Vagina (tissue), 2 donors: ENCODE results near the gene CUL7. TPM values are rescaled to one million over a fixed set of nuclear protein-coding genes. Genes with fewer than 3 reads are reported as not detected.
A peak's percentile ranks its signal among the peaks of the same experiment; 100 is the strongest.

ENCODE experiments used
- DNase-seq, 2 donors: peaks; one replicate each; pipeline ENCODE4 v3.0.0-alpha.2; 2017; ENCODE audit errors: extremely low spot score in 2 of 2
- H3K27ac ChIP-seq: fragments of 200-600 bp; sonication (generic); one replicate; pipeline ENCODE4 v1.5.1; 2019
- H3K27me3 ChIP-seq: fragments of 200-600 bp; sonication (generic); one replicate; pipeline ENCODE4 v1.5.1; 2019
- H3K36me3 ChIP-seq, 2 donors: fragments of 200-600 bp; sonication (generic); one replicate each; pipeline ENCODE4 v1.5.1; 2017 to 2019
- H3K4me1 ChIP-seq: fragments of 200-600 bp; sonication (generic); one replicate; pipeline ENCODE4 v1.5.1; 2019
- H3K4me3 ChIP-seq, 2 donors: fragments of 200-600 bp; sonication (generic); 1 replicate in 1 of 2; 2 replicates in 1 of 2; pipeline ENCODE4 v1.5.1; 2016 to 2019
- H3K9me3 ChIP-seq: fragments of 200-600 bp; sonication (generic); one replicate; pipeline ENCODE4 v1.5.1; 2019
- CTCF ChIP-seq, 3 experiments: fragments of 450-650 bp in 2 of 3; fragments of 200-600 bp in 1 of 3; sonication (generic) in 1 of 3; IDR thresholded peaks; one replicate each; pipeline ENCODE4 v1.5.1; 2017 to 2019; ENCODE audit warnings: antibody characterized with exemption in 3 of 3, mild to moderate bottlenecking in 2 of 3, moderate library complexity in 2 of 3
- POLR2A ChIP-seq, 2 donors: fragments of 450-650 bp; IDR thresholded peaks; one replicate each; pipeline ENCODE4 v1.6.1; 2017; ENCODE audit warnings: antibody characterized with exemption in 2 of 2, mild to moderate bottlenecking in 2 of 2, moderate library complexity in 2 of 2
- POLR2AphosphoS5 ChIP-seq, 2 donors: sonication (generic); formaldehyde crosslinking; IDR thresholded peaks; one replicate each; pipeline ENCODE4 v1.9.0; 2017; ENCODE audit warnings: antibody characterized with exemption in 2 of 2, mild to moderate bottlenecking in 2 of 2, low read depth in 1 of 2; ENCODE audit not compliant: insufficient read depth in 1 of 2
- intact Hi-C: fragments of 100-400 bp; cut with DNase I; formaldehyde crosslinking; loops from one replicate; pipeline ENCODE4 v1.15.1; 2023
- total RNA-seq: library from RNA; depleted of rRNA; stranded (reverse); fragments of >200 nt; gene quantifications from one replicate; pipeline ENCODE4 v1.2.3, GENCODE V29; 2016

The CUL7 gene
- total RNA-seq, 1 donor from 2014 or later = 13.0 TPM

GRCh38 chr6:43054206-43054943 is 724 bp upstream of the CUL7 start:
- Histone ChIP-seq H3K4me1 (peaks cover 47% of the 10 kb centered on the region), H3K27me3 (no peaks in the 10 kb centered on the region), H3K4me3 (peak overlapping the region; percentile 62 to 71), H3K36me3 (peaks cover 0 to 12% of the 10 kb centered on the region in 2 donors), H3K27ac (peak overlapping the region; percentile 88), H3K9me3 (no peaks in the 10 kb centered on the region)
- TF ChIP-seq POLR2AphosphoS5 (IDR thresholded peaks at IDR 0.05; ENCODE audit: insufficient read depth in 1 of 2, low read depth in 1 of 2) (no peak), CTCF (IDR thresholded peaks at IDR 0.05) (no peak), POLR2A (IDR thresholded peaks at IDR 0.05) (no peak)
- intact Hi-C loops = loop anchor here (5.0 kb wide), 1 partner anchor 67 kb away; no protein-coding TSS in a partner anchor
- no peak for DNase-seq

- intact Hi-C loops = loop anchor here (5.0 kb wide), 1 partner anchor 66 kb away; no protein-coding TSS in a partner anchor
- H3K9me3 ChIP-seq = no peaks in the 10 kb centered on the region
These were observed 658 bp downstream of the CUL7 start for GRCh38 chr6:43052842-43053544.

GRCh38 chr6:43052225-43052841 is 1.3 kb downstream of the CUL7 start:
- Histone ChIP-seq H3K36me3 (peaks cover 0 to 30% of the 10 kb centered on the region in 2 donors), H3K4me3 (peak overlapping the region in 1 of 2 donors; percentile 71), H3K27me3 (no peaks in the 10 kb centered on the region), H3K9me3 (no peaks in the 10 kb centered on the region), H3K27ac (peak overlapping the region; percentile 88), H3K4me1 (peaks cover 35% of the 10 kb centered on the region)
- intact Hi-C loops = loop anchor here (5.0 kb wide), 1 partner anchor 65 kb away; no protein-coding TSS in a partner anchor
- DNase-seq = no peak
- TF ChIP-seq POLR2A (IDR thresholded peaks at IDR 0.05) (no peak), CTCF (IDR thresholded peaks at IDR 0.05) (no peak), POLR2AphosphoS5 (IDR thresholded peaks at IDR 0.05; ENCODE audit: insufficient read depth in 1 of 2, low read depth in 1 of 2) (no peak)

More at GRCh38 chr6:43052842-43053544, 658 bp downstream of the CUL7 start:
- H3K36me3 ChIP-seq = peaks cover 0 to 26% of the 10 kb centered on the region in 2 donors
- peaks cover 38% of the 10 kb centered on the region for H3K4me1 ChIP-seq
- no peak for DNase-seq
- H3K27me3 ChIP-seq = no peaks in the 10 kb centered on the region
- peak overlapping the region; percentile 88 for H3K27ac ChIP-seq
- H3K4me3 ChIP-seq = peak overlapping the region; percentile 62 to 71
- TF ChIP-seq POLR2A (IDR thresholded peaks at IDR 0.05) (no peak), POLR2AphosphoS5 (IDR thresholded peaks at IDR 0.05; ENCODE audit: insufficient read depth in 1 of 2, low read depth in 1 of 2) (no peak), CTCF (IDR thresholded peaks at IDR 0.05) (no peak)

- peaks cover 0 to 35% of the 10 kb centered on the region in 2 donors for H3K36me3 ChIP-seq
- intact Hi-C loops = loop anchor here (5.0 kb wide), 1 partner anchor 64 kb away; no protein-coding TSS in a partner anchor
These were observed 2.7 kb downstream of the CUL7 start for GRCh38 chr6:43050981-43051380.

More at GRCh38 chr6:43050981-43051380, 2.7 kb downstream of the CUL7 start:
- TF ChIP-seq CTCF (IDR thresholded peaks at IDR 0.05) (no peak), POLR2AphosphoS5 (IDR thresholded peaks at IDR 0.05; ENCODE audit: insufficient read depth in 1 of 2, low read depth in 1 of 2) (no peak), POLR2A (IDR thresholded peaks at IDR 0.05) (no peak)
- Histone ChIP-seq H3K27me3 (no peaks in the 10 kb centered on the region), H3K9me3 (no peaks in the 10 kb centered on the region), H3K4me1 (peaks cover 35% of the 10 kb centered on the region), H3K4me3 (no peak overlapping the region), H3K27ac (no peak overlapping the region)
- no peak for DNase-seq
